Left renal cortex interstitium (tissue), 4 donors: ENCODE results near the gene APOA4. TPM values are rescaled to one million over a fixed set of nuclear protein-coding genes. Genes with fewer than 3 reads are reported as not detected.
"Not testable (repeated sequence)": the region's sequence is repeated elsewhere in the genome, so short reads cannot be mapped to it uniquely, and the experiment has no call there.

ENCODE experiments used
- DNase-seq, 4 donors: peaks; one replicate each; pipeline ENCODE4 v3.0.0-alpha.2; 2013; ENCODE audit warnings: low read depth in 4 of 4, low spot score in 2 of 4, missing footprints in 1 of 4
- polyA plus RNA-seq, 4 donors: library from polyadenylated mRNA; unstranded; fragments of 120-200 nt; gene quantifications; one replicate each; pipeline ENCODE4 v1.2.1, GENCODE V29; 2013; ENCODE audit not compliant: insufficient read length in 4 of 4

Gene APOA4
- polyA plus RNA-seq, 4 donors, result not detected

- no peak for DNase-seq
These were observed 15.4 kb downstream of the APOA4 start for GRCh38 chr11:116807601-116808261.

- DNase-seq, result no peak
These were observed 19.1 kb downstream of the APOA4 start for GRCh38 chr11:116804001-116804400.

GRCh38 chr11:116801662-116802061 is 21.4 kb downstream of the APOA4 start:
- DNase-seq, result not testable (repeated sequence)

GRCh38 chr11:116800610-116801009 is 22.5 kb downstream of the APOA4 start:
- DNase-seq, result no peak

GRCh38 chr11:116798368-116798767 is 24.7 kb downstream of the APOA4 start:
- DNase-seq, result no peak

- DNase-seq, result no peak
These were observed 25.3 kb downstream of the APOA4 start for GRCh38 chr11:116797816-116798215.

GRCh38 chr11:116796548-116796947 is 26.6 kb downstream of the APOA4 start:
- DNase-seq, result no peak

GRCh38 chr11:116794851-116795250 is 28.3 kb downstream of the APOA4 start:
- DNase-seq, result no peak

GRCh38 chr11:116793772-116794097 is 29.4 kb downstream of the APOA4 start:
- DNase-seq, result no peak

- no peak for DNase-seq
These were observed 30.0 kb downstream of the APOA4 start for GRCh38 chr11:116792869-116793771.

GRCh38 chr11:116792144-116792868 is 30.8 kb downstream of the APOA4 start:
- no peak for DNase-seq

- no peak for DNase-seq
These were observed 31.3 kb downstream of the APOA4 start, which contains the start of gene APOA5 for GRCh38 chr11:116791813-116792143. APOA5 (minus strand) TSS chr11:116791879; CDS start chr11:116791860, 19 bp downstream.

- peak in 2 of 4 donors; percentile 35 to 48 for DNase-seq
These were observed 31.9 kb downstream of the APOA4 start for GRCh38 chr11:116791002-116791812.

GRCh38 chr11:116790167-116791001 is 32.7 kb downstream of the APOA4 start:
- DNase-seq, result no peak

- DNase-seq, result no peak
These were observed 34.1 kb downstream of the APOA4 start for GRCh38 chr11:116788975-116789374.

GRCh38 chr11:116788534-116788933 is 34.6 kb downstream of the APOA4 start:
- no peak for DNase-seq

- peak; percentile 54 to 70 (median 64) for DNase-seq
These were observed 35.2 kb downstream of the APOA4 start, which contains the start of gene ZPR1 for GRCh38 chr11:116787786-116788486. ZPR1 (minus strand) TSS chr11:116788023; CDS start chr11:116787990, 33 bp downstream.

GRCh38 chr11:116787436-116787785 is 35.7 kb downstream of the APOA4 start:
- DNase-seq, result no peak

GRCh38 chr11:116786966-116787365 is 36.1 kb downstream of the APOA4 start:
- DNase-seq, result no peak
